GM21423 (cell line): ENCODE measurements around the gene APP.

Experiments
- ATAC-seq: cut with Tn5 transposase; IDR thresholded peaks from one replicate; pipeline ENCODE4 v1.9.1; 2021; ENCODE audit warnings: mild to moderate bottlenecking, moderate library complexity; ENCODE audit not compliant: unreplicated experiment

The APP gene

DNA sequence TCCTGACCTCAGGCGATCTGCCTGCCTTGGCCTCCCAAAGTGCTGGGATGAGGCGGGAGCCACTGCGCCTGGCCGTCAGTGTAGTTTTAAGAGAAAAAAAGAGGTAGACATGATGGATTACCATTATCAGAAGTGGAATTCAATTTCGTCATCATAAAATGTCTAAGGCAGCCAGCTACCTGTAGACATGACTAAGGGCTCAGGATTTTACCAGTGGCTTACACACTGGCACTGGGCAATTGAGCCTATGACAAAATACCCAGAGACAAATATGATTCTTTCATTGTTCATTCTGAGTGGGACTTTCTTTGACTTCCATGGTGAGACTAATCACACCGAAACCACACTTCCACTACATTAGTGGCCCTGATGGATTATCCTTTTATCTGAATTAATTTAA, 254.3 kb downstream of the APP start:
- ATAC-seq, result no peak

DNA sequence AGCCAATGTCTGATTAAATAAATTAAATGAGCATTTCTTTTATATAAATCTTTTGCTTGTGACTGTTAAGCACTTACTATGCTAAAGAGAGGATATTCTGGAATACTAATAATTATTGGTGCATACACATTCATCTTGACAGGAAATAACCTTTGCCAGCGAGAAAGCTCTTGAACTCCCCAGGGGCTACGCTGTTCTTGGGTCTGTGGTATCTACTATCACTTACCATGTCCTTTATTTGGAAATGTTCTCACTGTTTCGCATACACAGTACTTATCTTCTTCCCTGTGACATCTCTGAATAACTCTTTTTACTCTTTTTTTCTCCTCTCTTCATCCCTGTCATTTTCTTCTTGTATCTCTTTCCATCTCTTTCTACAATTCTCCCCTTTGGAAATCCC, 257.1 kb downstream of the APP start:
- no peak for ATAC-seq

DNA sequence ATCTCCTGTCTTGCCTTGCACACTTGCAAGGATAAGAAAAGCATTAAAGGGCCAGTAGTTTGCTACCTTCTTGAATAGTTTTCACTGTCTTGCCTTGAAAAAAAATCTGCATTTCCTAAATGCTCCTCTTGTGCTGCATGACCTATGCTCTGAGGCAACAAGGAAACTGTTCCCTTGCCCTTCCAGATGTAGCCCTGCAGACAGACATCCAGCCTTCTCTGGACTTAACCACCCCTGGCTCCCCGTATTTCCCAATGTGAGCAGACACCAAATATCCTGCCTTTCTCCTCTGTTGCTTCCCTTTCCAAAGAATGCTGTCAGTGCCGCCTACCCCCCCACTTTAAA, 258.2 kb downstream of the APP start:
- ATAC-seq, result no peak

DNA sequence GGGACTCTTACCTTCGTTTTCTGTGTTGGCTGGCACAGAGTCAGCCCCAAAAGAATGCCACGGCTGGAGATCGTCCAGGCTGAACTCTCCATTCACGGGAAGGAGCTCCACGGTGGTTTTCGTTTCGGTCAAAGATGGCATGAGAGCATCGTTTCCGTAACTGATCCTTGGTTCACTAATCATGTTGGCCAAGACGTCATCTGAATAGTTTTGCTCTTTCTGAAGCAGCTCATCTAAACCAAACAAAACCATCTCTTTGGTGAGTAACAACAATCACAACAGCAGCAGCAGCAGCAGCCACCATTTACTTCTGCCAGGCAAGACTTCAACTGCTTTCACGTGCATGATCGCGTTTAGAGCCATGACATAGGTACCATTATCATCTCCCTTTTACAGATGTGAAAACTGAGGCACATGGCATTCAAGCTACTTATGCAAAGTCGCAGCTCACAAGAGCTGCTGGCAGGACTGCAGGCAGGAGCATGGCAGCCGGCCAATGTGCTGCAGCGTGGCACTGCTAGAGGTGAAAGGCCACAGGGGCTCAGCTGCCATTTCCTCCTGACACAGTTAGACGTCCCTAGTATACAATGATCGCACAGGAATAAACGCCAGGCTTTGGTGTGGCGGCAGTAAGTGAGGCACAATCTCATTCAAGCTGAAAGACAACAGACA, 258.7 kb downstream of the APP start:
- ATAC-seq, result no peak

GRCh38 chr21:25910809-25911208, 259.8 kb downstream of the APP start:
- no peak for ATAC-seq

DNA sequence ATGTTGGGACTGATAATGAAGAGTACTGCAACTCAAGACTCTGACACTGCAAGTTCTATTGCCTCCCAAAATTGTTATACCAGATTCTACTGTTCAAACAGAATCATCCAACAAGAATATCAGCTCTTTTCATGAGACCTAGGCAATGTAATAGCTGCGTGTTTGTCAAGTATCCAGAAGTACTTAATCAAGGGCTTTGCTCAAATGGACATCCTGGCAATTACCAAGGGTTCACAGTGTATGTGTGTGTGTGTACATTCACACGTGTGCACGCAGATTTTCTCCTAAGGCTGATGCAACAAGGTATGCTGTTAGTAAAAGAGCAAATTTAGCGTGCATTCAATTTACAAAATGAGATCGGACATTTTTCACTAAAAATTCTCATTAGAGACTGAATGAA, 261.2 kb downstream of the APP start:
- ATAC-seq, result no peak

- ATAC-seq, result no peak
Observed at GRCh38 chr21:25908495-25908894, 262.1 kb downstream of the APP start.

DNA sequence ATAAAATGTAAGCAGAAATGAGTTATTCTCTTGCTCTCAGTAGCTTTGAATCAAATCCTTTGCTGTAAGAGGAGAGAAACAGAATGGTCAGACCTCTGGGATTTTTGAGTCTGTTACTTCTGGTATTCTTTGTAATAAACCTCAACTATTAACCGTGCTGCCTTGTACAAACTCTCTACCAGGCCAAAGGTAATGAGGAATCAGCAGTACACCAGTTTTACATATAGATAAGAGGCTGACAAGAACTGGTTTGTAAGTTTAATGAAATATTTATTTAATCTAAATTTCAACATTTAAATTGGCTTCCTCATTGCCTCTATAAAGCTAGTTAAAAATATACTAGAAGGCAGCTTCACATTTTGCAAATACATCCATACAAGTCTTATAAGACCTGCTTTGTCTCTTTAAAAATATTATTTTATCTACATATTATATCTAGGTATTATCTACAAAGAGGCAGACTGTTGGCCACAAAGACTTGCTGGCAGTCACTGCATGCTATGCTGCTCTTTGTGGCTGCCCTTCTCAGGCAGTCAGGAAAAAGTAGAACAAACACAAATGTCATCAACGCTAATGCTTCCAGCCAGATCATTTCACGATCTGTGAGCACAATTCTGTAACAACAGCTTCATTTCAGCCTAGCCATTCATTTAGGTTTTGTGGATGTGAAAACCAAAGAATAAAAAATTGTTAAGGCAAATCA, 262.8 kb downstream of the APP start:
- ATAC-seq, result no peak

DNA sequence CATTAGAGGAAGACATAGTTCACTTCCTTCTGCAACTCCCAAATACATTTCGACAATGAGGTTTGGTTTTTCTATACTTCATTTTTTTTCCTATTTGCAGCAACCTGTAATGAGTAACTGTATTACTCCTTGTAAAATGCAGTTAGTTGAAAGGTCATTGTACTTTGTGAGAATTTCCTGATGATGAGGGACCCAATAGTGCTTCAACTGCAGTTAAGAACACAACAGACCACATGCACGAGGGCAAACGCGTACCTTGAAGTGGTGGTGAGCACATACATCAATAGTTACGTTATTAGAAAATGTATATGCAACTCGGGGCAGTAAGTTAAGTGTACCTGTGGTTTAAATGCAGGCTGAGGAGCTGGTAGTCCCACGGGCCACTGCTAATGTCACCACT, 264.0 kb downstream of the APP start:
- no peak for ATAC-seq

- no peak for ATAC-seq
Observed at GRCh38 chr21:25905126-25905525, 265.4 kb downstream of the APP start.

DNA sequence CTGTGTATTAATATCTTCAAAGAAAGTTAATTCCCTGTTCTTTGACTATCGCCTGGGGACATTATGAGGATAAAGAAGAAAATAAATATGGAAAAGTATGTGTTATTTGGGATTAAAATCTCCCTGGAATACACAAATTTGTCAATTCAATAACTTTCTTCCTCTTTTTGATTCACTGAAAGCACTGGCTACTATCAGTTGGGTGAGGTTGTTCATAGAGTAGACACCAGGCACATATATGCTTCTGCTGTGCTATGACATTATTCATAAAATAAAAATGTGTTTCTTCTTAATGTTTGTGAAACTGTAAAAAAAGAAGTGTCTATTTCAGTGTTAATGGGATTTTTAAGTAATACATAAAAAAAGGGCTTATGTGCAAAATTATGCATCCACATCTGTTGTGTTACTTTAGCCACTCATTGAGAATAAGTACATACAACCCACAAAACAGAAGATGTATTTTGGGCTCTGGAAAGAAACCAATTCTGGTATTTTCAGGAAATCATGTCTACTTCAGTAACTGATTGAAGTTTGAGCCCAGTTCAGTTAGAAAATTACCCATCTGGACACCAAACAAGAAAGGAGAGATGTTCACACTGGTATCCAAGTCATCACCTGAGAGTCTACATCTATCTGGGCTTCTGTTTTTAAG, 266.4 kb downstream of the APP start:
- ATAC-seq, result no peak

- ATAC-seq, result peak; percentile 79
Observed at GRCh38 chr21:25903607-25904006, 267.0 kb downstream of the APP start.

- ATAC-seq, result no peak
Observed at GRCh38 chr21:25901330-25901979, 269.1 kb downstream of the APP start.

DNA sequence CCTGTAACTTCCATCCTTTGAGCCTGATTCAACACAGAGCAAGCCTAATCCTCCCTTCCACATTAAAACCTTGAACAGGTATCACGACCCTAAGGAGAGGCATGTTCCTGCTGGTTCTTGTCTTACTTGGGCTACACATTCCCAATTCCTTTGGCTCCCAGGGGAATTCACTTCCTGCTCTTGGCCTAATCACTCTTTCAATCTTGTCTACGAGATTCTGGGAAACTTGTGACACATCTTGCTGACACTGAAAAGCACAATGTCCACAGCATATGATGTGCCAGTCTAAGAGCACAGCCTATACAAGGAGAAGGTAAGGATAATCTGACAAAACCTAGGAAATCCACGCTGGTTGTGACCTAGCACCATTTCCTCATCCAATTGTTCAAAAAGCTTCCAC, 271.9 kb downstream of the APP start:
- ATAC-seq, result no peak

DNA sequence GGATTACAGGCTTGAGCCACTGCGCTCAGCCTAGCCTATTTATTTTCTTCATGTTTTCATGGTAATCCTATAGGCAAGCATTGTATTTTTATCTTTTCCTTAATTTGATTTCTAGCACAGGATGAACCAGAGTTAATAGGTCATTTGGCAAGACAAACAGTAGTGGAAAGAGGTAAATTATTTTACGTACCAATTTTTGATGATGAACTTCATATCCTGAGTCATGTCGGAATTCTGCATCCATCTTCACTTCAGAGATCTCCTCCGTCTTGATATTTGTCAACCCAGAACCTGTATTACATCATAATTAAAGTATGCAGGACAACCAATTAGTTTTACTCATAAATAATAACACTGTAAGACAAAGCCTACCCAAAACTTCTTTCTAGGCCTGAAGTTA, 273.2 kb downstream of the APP start:
- no peak for ATAC-seq

- no peak for ATAC-seq
Observed at GRCh38 chr21:25896501-25897056, 274.0 kb downstream of the APP start.

DNA sequence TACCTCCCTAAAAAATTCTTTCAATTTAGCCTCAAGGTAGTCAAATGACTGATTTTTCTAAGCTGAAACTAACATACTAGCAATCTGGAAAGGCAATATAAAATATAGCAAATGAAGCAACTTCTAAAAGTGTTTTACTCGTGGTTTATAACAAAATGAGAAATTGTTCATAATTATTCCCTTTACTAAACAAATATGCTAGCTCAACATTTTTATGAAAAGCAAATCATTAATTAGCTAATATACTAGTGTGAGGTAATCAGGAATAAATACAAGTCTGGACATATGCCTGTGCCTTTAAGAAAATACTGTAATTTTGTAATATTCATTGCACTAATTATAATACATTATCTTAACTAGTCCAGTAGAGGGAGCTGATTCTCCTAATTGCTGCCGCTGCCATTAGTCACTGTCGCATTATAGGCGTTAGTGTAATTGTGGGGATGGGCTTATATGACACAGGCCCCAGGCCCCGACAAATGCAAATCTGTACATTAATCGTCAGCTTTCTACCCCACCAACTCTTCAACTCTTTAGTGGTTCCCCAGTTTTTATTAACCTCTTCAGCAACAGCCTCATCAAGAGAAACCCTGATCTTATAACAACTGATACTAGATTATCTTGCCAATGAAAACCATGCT, 274.9 kb downstream of the APP start:
- peak; percentile 83 for ATAC-seq

GRCh38 chr21:25893191-25893590, 277.4 kb downstream of the APP start:
- ATAC-seq, result no peak

DNA sequence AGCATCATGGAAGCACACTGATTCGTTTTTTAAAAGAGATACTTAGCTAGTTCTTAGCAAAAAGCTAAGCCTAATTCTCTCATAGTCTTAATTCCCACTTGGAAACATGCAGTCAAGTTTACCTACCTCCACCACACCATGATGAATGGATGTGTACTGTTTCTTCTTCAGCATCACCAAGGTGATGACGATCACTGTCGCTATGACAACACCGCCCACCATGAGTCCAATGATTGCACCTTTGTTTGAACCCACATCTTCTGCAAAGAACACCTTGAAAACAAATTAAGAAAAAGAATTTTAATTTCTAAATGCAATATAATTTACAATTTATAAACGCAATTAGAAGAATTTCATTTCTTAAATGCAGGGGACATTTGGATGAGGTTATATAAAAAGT, 279.0 kb downstream of the APP start:
- ATAC-seq, result no peak

- no peak for ATAC-seq
Observed at GRCh38 chr21:25890001-25890400, 280.6 kb downstream of the APP start.

DNA sequence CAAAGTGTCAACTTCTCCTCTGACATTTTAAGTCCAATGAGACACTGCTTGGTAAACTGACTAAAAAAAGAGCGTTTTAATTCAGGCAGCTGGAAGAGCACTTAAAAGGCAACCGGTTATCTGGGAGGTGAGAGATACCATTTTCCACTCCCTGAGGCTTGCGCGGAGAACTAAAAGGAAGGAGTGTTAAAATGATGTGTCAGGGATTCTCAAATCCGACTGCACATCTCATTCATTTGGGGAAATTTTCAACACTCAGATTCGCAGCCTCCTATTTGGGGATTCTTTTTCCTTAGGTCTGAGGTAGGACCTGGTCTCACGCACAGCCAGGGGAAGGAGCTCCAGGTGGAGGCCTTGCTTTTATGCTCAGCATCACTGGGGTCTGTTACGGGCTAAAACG, 281.9 kb downstream of the APP start:
- no peak for ATAC-seq
